C4-2B (cell line): ENCODE measurements around the gene FUT9.

Experiments
- H3K27ac ChIP-seq: fragments of 450-650 bp; 2 replicates; pipeline ENCODE4 v1.5.1; 2017
- ZFX ChIP-seq: fragments of 450-650 bp; IDR thresholded peaks from 2 replicates; pipeline ENCODE4 v1.6.1; 2017
- TF ChIP-seq, protein P1 (sequence below): fragments of 450-650 bp; conservative IDR thresholded peaks from 2 replicates; pipeline ENCODE4 v1.5.1; 2017; ENCODE audit warnings: mild to moderate bottlenecking

Gene FUT9

DNA sequence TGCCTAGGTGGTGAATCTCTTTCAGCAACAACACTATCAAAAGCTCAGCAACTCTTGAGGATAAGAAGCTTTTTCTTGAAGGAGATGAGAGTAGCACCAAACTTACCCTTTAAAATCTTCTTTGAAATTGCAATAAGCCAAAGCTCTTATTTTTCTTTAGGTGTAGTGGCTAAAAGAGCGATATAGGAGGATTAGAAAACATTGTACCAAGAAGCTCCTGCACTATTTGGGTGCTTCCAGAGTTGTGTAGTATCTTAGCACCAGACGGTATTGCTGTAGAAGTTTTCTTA lies 1.2 kb downstream of the FUT9 start:
- no peak overlapping the region for H3K27ac ChIP-seq
- TF ChIP-seq, protein P1, sequence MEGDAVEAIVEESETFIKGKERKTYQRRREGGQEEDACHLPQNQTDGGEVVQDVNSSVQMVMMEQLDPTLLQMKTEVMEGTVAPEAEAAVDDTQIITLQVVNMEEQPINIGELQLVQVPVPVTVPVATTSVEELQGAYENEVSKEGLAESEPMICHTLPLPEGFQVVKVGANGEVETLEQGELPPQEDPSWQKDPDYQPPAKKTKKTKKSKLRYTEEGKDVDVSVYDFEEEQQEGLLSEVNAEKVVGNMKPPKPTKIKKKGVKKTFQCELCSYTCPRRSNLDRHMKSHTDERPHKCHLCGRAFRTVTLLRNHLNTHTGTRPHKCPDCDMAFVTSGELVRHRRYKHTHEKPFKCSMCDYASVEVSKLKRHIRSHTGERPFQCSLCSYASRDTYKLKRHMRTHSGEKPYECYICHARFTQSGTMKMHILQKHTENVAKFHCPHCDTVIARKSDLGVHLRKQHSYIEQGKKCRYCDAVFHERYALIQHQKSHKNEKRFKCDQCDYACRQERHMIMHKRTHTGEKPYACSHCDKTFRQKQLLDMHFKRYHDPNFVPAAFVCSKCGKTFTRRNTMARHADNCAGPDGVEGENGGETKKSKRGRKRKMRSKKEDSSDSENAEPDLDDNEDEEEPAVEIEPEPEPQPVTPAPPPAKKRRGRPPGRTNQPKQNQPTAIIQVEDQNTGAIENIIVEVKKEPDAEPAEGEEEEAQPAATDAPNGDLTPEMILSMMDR = no peak
- no peak for TF ChIP-seq ZFX

DNA sequence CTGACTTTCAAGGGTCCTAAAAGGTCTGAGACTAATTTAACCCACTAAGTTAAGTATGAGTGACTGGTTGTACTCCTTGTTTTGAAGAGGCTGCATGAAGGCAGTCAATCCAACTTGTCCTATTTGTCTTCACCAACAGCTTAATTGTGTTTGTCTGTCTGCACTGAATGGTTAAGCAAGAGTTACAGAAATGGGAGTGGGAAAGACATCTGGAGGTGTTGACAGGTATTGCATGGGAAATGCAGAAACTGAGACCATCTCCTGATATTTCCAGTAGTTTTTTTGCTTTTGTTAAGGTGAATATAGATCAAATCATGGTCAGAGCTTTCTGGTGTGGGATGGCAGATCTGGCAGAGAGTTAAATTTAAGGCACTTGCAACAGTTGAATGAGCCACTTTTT lies 6.5 kb downstream of the FUT9 start:
- no peak for TF ChIP-seq ZFX
- TF ChIP-seq, protein P1 = peak; percentile 11

DNA sequence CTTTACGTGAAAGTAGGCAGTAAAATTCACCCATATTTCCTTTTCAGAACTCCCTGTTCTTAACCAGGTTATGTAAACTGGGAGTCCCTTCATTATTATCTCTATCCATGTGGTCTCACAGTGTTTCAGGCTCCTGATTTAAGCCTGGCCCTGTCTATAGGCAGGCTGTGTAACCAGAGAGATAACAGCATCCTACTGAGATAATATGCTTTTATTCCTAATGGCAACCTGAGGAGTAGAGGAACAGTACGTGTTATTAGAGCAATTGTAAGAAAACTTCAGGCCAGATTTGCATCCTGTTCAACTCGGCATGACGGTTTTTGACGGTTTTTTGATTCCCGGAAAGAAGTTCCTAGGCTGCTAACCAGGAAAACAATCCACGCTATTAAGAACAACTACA lies 16.9 kb downstream of the FUT9 start:
- TF ChIP-seq, protein P1 = no peak
- no peak for TF ChIP-seq ZFX
- H3K27ac ChIP-seq = no peak overlapping the region

More for the DNA sequence above, 6.5 kb downstream of the FUT9 start:
- no peak overlapping the region for H3K27ac ChIP-seq

DNA sequence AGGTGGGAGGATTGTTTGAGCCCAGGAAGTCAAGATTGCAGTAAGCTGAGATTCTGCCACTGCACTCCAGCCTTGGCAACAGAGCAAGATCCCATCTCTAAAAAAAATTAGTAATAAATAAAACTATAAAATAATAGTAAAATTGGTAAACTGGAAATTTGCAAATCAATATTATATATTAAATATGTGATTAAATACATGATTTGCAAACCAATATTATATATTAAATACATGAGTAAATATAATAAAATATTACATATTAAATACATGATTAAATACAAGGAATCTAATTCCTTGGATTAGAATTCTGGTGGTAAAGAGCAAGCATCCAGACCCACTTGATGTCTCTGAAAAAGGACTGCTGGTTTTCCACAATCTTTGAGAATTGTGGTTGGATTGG lies 35.8 kb downstream of the FUT9 start:
- TF ChIP-seq, protein P1 = no peak
- no peak for TF ChIP-seq ZFX
- H3K27ac ChIP-seq = no peak overlapping the region

DNA sequence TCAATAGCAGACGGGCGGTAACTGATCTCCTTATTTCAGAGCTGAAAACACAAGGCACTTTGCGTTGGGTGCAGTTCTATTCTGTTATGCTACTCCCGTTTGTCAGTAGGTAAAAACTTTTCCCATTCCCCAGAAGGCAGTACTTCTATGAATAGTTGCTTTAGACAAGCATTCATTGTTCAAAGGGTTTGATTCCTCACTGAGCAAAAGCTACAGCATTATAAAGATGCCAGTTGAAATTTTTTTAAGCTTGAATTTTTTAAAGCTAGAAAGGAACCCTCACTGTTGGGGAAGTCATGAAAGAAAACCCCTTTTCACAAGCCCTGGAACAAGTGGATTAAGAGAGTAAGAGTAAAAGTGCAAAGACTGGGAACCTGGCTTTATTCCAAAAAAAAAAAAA lies 42.3 kb downstream of the FUT9 start:
- TF ChIP-seq ZFX = no peak
- TF ChIP-seq, protein P1 = no peak
- no peak overlapping the region for H3K27ac ChIP-seq

DNA sequence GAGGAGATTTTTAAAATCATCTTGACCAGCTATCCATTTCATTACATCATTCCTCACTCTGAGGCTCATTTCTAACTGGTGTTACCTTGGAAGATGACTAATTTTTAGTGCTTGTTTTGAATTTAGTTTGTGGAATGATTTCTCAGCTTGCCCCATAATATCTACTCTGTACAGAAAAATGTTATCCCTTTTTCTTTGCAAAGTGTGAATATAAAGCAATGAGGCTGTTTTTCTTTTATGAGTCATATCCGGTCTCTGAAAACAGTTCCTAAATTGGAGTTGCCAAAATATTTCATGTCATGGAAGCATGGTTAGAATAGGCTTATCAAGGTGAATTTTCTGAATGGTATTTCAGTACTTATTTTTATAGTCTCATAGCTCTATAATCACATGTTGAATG lies 43.8 kb downstream of the FUT9 start:
- no peak for TF ChIP-seq ZFX
- TF ChIP-seq, protein P1 = no peak
- H3K27ac ChIP-seq = no peak overlapping the region

DNA sequence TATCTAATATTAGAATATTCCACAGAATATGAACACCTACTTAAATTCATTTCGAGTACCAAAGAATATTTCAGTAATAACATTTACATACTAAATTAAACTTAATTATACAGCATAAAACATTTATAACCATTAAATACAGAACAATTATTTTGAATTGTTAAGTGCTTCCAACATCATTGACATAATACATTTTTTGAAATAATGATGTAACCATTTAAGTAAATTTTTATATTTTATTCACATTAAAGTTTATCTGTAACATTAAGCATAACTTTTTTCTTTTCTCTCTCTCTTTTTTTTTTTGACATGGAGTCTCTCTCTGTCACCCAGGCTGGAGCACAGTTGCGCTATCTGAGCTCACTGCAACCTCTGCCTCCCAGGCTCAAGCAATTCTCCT lies 44.5 kb downstream of the FUT9 start:
- H3K27ac ChIP-seq = no peak overlapping the region
- TF ChIP-seq, protein P1 = no peak
- no peak for TF ChIP-seq ZFX
